Breast epithelium (tissue), 4 donors: ENCODE results near the gene EPN2. TPM values are rescaled to one million over a fixed set of nuclear protein-coding genes. Genes with fewer than 3 reads are reported as not detected.

Source experiments
- DNase-seq, 2 donors: peaks; one replicate each; pipeline ENCODE4 v3.0.0-alpha.2; 2019; ENCODE audit warnings: low spot score in 2 of 2
- H3K27ac ChIP-seq, 2 donors: fragments of 200-600 bp; sonication (generic) in 1 of 2; one replicate each; pipeline ENCODE4 v1.5.1; 2016 to 2019; ENCODE audit warnings: mild to moderate bottlenecking in 1 of 2
- H3K27me3 ChIP-seq, 2 donors: fragments of 200-600 bp; sonication (generic) in 1 of 2; one replicate each; pipeline versions ENCODE4 v1.5.1 to v1.6.0; 2017 to 2019; ENCODE audit warnings: control low read depth in 1 of 2, mild to moderate bottlenecking in 1 of 2
- H3K36me3 ChIP-seq: fragments of 200-600 bp; one replicate; pipeline ENCODE4 v1.5.1; 2019
- H3K4me1 ChIP-seq, 2 donors: fragments of 200-600 bp; sonication (generic); one replicate each; pipeline ENCODE4 v1.5.1; 2016 to 2019; ENCODE audit warnings: control low read depth in 1 of 2
- H3K4me3 ChIP-seq, 3 donors: fragments of 200-600 bp; sonication (generic); 1 replicate in 2 of 3; 2 replicates in 1 of 3; pipeline ENCODE4 v1.5.1; 2016 to 2019; ENCODE audit warnings: mild to moderate bottlenecking in 3 of 3, moderate library complexity in 2 of 3
- H3K9me3 ChIP-seq, 2 donors: fragments of 200-600 bp; sonication (generic) in 1 of 2; one replicate each; pipeline ENCODE4 v1.5.1; 2016 to 2019; ENCODE audit warnings: control low read depth in 1 of 2
- POLR2A ChIP-seq: fragments of 450-650 bp; IDR thresholded peaks from one replicate; pipeline ENCODE4 v1.6.1; 2016; ENCODE audit warnings: antibody characterized with exemption, mild to moderate bottlenecking, moderate library complexity
- POLR2AphosphoS5 ChIP-seq, 3 donors: sonication (generic); formaldehyde crosslinking; IDR thresholded peaks; one replicate each; pipeline ENCODE4 v1.6.1; 2017; ENCODE audit warnings: antibody characterized with exemption in 3 of 3
- intact Hi-C: fragments of 100-400 bp; cut with DNase I; formaldehyde crosslinking; loops from one replicate; pipeline ENCODE4 v1.15.1; 2023; ENCODE audit warnings: low total_unique reads
- total RNA-seq, 3 donors: library from RNA; depleted of rRNA; stranded (reverse); fragments of >200 nt; gene quantifications; one replicate each; pipeline ENCODE4 v1.1.0, GENCODE V29; 2016
- TF ChIP-seq, protein P1 (sequence below), 3 donors: fragments of 450-650 bp; IDR thresholded peaks; one replicate each; pipeline ENCODE4 v1.5.1; 2016 to 2017; ENCODE audit warnings: antibody characterized with exemption in 3 of 3, mild to moderate bottlenecking in 3 of 3, moderate library complexity in 3 of 3

The EPN2 gene
- total RNA-seq, 3 donors from 2014 or later = 26.6 to 36.7 (median 30.6) TPM

DNA sequence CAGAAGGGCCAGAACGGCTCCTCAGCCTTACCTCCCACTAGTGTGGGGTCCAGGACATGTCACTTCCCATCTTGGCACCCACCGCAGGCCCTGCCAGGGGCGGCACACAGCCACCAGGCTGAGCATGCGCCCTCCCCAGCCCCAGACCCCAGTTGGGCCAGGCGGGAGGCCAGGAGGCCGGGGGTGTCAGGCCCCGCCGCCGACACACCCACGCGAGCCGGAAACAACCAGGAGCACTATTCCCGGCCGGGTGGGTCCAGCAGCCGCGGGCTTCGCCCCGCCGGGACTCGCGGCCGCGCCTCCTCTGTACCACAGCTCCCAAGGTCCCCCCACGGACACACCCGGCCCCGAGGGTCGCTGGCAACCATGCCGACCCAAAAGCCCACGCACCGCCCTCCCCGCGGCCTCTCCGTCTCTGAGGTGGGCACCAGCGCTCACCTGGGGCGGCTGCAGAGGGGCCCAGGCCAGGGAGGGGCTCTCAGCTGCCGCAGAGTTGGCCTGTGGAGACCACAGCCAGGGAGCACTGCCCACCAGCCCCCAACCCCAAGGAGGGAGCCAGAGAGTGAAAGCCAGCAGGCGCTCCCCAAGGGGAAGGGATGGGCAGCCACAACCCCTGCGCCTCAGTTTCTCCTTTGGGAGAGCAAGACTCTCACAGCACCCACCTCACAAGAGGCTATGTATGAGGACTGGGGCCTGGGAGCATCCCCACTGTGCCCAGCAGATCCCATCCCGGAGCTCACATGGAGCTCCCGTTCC is 107.3 kb downstream of the EPN2 start:
- no peaks in the 10 kb centered on the region for H3K36me3 ChIP-seq
- peak in 1 of 2 donors; percentile 43 for DNase-seq
- peaks cover 0 to 11% of the 10 kb centered on the region in 2 donors for H3K4me1 ChIP-seq
- H3K9me3 ChIP-seq = no peaks in the 10 kb centered on the region
- peak overlapping the region in 1 of 3 donors; percentile 36 for H3K4me3 ChIP-seq
- no peaks in the 10 kb centered on the region for H3K27me3 ChIP-seq
- no peak for TF ChIP-seq POLR2A
- TF ChIP-seq POLR2AphosphoS5 (IDR thresholded peaks at IDR 0.05) = no peak
- TF ChIP-seq, protein P1, sequence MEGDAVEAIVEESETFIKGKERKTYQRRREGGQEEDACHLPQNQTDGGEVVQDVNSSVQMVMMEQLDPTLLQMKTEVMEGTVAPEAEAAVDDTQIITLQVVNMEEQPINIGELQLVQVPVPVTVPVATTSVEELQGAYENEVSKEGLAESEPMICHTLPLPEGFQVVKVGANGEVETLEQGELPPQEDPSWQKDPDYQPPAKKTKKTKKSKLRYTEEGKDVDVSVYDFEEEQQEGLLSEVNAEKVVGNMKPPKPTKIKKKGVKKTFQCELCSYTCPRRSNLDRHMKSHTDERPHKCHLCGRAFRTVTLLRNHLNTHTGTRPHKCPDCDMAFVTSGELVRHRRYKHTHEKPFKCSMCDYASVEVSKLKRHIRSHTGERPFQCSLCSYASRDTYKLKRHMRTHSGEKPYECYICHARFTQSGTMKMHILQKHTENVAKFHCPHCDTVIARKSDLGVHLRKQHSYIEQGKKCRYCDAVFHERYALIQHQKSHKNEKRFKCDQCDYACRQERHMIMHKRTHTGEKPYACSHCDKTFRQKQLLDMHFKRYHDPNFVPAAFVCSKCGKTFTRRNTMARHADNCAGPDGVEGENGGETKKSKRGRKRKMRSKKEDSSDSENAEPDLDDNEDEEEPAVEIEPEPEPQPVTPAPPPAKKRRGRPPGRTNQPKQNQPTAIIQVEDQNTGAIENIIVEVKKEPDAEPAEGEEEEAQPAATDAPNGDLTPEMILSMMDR (IDR thresholded peaks at IDR 0.05) = no peak
- intact Hi-C loops = no loop called here
- H3K27ac ChIP-seq = peak overlapping the region; percentile 58 to 93

- Histone ChIP-seq H3K27me3 (no peaks in the 10 kb centered on the region), H3K4me1 (peaks cover 0 to 11% of the 10 kb centered on the region in 2 donors), H3K4me3 (no peak overlapping the region), H3K9me3 (no peaks in the 10 kb centered on the region), H3K36me3 (no peaks in the 10 kb centered on the region), H3K27ac (peak overlapping the region; percentile 75 to 93)
- no peak for TF ChIP-seq POLR2AphosphoS5 (IDR thresholded peaks at IDR 0.05)
- TF ChIP-seq, protein P1 (IDR thresholded peaks at IDR 0.05) = no peak
- no peak for TF ChIP-seq POLR2A
- intact Hi-C loops = no loop called here
- peak in 1 of 2 donors; percentile 39 for DNase-seq
Measured at GRCh38 chr17:19345067-19345460, 107.9 kb downstream of the EPN2 start.

- H3K27ac ChIP-seq = peak overlapping the region; percentile 75 to 93
- intact Hi-C loops = no loop called here
- DNase-seq = no peak
Measured at GRCh38 chr17:19345486-19346350, 108.6 kb downstream of the EPN2 start.

GRCh38 chr17:19346351-19347255 is 109.4 kb downstream of the EPN2 start:
- Histone ChIP-seq H3K9me3 (no peaks in the 10 kb centered on the region), H3K4me3 (no peak overlapping the region), H3K4me1 (peaks cover 0 to 11% of the 10 kb centered on the region in 2 donors), H3K36me3 (no peaks in the 10 kb centered on the region), H3K27me3 (no peaks in the 10 kb centered on the region), H3K27ac (peak overlapping the region; percentile 75 to 93)
- TF ChIP-seq, protein P1 (IDR thresholded peaks at IDR 0.05) = no peak
- TF ChIP-seq POLR2A (no peak), POLR2AphosphoS5 (IDR thresholded peaks at IDR 0.05) (peak in 2 of 3 donors; percentile 12 to 34)
- DNase-seq = peak in 1 of 2 donors; percentile 57
- intact Hi-C loops = no loop called here

More at GRCh38 chr17:19345486-19346350, 108.6 kb downstream of the EPN2 start:
- TF ChIP-seq POLR2A = no peak
- TF ChIP-seq, protein P1 (IDR thresholded peaks at IDR 0.05) = no peak
- TF ChIP-seq POLR2AphosphoS5 (IDR thresholded peaks at IDR 0.05) = no peak
- H3K27me3 ChIP-seq = no peaks in the 10 kb centered on the region
- H3K4me1 ChIP-seq = peaks cover 0 to 11% of the 10 kb centered on the region in 2 donors
- no peaks in the 10 kb centered on the region for H3K9me3 ChIP-seq
- H3K36me3 ChIP-seq = no peaks in the 10 kb centered on the region
- H3K4me3 ChIP-seq = no peak overlapping the region
